HG02623 (cell line): ENCODE measurements around the gene SLF2.

ENCODE experiments used
- ATAC-seq: cut with Tn5 transposase; IDR thresholded peaks from one replicate; pipeline ENCODE4 v1.9.1; 2021; ENCODE audit warnings: moderate library complexity; ENCODE audit not compliant: unreplicated experiment

Gene SLF2

DNA sequence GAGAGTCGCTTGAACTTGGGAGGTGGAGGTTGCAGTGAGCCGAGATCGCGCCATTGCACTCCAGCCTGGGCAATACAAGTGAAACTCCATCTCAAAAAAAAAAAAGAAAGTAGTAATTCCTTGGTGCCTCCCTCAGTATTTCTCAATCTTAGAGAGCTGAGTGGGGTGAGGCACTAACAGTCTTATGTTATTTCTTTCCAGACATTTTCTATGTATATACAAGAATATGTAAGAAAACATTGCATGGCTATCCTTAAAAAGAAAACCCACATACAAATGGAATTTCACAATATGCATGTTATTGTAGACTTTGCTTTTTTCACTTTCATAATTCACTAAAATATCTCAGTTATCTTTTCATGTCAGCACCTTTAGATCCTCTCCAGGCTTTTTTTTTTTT, 13.6 kb upstream of the SLF2 start:
- ATAC-seq: no peak

DNA sequence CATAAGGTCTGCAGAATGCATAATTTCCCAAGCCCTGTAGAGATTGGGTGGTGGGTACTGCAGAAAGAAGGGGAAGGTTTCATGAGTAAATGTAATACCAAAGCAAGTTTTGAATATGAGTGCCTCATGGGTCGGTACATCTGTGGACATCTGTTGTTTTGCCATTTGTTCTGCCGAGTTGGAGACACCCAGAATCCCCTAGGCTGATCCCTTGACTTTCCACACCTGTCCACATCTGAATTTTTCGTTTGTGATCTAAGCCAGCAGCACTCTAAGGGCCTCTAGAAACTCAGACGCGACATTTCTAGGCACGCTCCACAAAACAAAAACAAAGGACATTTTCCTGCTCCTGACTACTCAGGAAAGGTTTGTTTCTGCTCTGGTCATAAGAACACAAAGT, 11.7 kb upstream of the SLF2 start:
- no peak for ATAC-seq

GRCh38 chr10:100902622-100903021, 10.1 kb upstream of the SLF2 start:
- no peak for ATAC-seq

- ATAC-seq: no peak
Observed at GRCh38 chr10:100904917-100905316, 7.8 kb upstream of the SLF2 start.

- ATAC-seq: no peak
Observed at GRCh38 chr10:100907175-100907574, 5.6 kb upstream of the SLF2 start.

DNA sequence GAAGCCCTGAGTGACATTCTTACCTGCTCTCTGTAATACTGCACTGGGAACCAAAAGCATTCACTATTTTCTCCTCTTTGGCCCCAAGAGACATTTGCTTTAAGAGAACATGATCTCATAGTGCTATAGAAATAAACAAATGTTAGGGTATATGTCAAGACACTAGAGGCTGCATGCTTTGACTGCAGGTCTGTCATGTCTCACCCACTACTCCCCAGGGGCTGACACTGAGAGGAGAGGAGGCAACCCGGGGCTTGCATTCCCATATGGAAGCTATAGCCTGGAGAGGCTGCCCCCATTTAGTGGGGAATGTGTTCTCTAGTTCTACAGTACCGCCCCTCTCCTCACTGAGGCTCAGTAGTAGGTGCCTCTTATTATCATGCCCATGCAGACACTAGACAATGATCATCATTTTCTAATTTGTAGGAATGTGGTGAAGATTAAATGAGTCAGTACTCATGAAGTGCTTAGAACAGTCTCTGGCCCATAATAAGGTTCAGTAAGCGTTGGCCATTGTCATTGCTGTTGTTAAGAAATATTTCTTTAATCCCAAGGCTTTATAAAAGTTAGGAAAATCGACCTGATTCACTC, 4.9 kb upstream of the SLF2 start:
- ATAC-seq: no peak

- ATAC-seq: no peak
Observed at GRCh38 chr10:100908378-100908777, 4.4 kb upstream of the SLF2 start.

DNA sequence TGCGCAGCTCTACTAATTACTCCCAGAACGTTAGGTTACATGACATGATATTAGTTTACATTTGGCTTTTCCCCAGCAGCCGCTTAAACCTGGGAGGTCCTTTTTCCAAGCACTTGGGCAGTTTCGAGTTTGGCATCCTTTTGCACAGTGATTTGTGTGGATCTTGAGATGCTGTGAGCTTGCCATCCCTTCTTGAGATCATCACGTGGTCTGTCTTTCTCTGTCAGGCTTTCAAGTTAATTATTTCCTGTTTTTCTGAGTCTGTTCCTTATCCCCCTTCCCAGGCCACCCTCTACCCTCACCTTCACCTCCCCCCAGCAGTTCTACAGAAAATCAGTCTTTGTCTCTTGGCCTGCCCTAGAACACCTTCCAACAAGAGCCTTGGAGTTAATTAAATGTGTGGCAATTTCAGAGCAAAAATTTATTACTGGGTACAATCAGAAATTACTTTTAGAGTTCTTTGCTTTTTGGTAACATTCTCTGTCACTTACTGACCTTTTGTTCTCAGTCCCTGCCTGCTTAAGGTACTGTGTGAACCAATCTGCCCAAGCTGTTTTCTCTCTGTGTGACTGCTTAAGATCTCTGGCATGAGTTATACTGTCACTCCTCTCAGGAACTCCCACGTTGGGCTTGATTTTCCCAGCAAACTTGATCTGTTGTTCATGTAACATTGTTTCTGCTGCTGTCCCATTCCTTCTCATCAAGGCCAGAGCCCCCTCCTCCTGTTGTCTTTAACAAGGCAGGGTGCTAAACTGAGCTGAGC, 3.1 kb upstream of the SLF2 start:
- no peak for ATAC-seq

DNA sequence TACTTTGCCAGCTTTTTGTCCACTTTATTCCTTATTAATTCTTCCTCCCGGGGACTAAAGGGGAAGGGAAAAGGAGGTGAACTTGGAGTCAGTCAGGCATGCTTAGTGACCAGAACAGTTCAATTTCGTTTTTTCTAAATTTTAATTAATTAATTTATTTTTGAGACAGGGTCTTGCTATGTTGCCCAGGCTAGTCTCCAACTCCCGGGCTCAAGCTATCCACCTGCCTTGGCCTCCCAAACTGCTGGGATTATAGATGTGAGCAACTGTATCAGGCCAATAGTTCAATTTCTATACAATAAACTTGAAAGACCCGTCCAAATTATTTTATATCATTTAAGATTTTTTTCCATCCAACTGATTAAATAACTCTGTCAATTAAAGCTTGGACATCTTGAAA, 1.3 kb upstream of the SLF2 start:
- no peak for ATAC-seq

DNA sequence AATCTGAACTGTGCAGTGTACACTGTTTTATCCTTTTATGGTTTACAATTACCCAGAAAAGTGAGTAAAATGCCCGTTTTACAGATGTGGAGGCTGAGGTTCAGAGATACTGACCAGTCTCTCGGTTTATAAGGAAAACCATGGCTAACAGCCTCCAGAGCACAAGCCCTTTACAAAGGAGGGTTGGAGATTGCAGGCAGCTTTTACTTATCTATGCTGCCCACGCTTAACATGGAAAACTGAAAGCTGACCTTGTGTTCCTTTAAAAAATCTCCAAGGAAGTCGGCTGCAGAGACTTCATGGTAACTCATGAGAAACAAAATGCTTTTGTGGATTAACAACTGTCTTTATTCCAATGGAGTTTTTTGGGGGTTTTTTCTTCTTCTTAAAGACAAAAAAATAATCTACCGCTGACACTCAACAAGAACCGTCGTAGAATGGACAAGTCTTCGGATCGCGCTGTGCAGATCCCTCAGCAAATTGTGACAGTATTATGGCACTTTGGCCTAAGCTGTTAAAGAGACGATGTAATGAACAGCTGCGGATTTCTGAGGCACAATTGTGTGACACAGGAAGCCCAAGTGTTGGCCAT, 654 bp upstream of the SLF2 start:
- no peak for ATAC-seq

DNA sequence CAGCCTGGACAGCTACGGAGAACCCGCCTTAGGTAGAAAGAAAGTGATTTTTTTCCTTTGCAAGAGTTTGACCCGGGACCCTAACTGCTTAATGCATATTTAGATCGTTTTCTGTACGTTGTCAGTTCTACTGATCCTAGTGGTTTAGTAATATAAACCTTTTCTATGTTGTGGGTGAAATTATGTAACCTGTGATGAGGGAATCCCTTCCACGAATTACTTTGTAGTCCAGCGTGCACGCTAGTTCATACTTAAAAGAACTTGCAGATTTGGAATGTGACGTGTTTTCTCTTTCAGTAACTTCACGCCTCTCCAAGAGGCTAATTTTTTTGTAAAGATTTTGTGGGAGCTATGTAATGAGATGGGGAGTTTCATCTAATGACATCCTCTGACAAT, 705 bp downstream of the SLF2 start:
- ATAC-seq: no peak

DNA sequence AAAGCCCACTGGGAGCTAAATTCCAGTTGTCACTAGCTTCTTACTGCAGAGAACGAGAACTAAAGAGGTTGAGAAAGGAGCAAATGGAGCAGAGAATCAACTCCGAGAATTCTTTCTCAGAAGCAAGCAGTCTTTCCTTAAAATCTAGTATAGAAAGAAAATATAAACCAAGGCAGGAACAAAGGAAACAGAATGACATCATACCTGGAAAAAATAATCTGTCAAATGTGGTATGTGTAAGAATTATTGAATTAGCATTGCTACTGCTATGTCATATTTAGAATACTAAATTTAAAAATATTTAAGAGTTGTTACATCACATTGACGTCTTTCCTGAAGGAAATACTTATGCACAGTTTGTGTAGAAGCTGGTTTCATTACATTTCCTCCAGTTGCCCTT, 4.3 kb downstream of the SLF2 start:
- no peak for ATAC-seq

DNA sequence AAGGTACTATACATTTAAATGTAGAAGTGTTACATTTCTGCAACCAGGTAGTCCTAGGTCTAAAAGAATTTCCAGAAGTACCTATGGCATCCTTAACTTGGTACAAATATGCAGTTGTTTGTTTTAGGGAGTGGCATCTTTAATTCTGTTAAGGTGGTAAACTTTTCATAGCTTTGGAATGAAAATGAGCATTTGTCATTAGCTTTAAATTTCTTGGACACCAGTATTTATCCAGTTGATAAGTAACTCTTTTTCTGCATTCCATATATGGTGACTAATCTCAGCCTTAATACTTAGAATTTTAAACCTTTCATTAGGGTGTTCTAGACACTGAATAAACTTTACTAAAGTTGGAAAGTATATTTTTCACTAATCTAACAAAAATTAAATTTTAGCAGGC, 10.8 kb downstream of the SLF2 start:
- ATAC-seq: no peak

- ATAC-seq: no peak
Observed at GRCh38 chr10:100927266-100927665, 14.5 kb downstream of the SLF2 start.

GRCh38 chr10:100928039-100928438, 15.3 kb downstream of the SLF2 start:
- no peak for ATAC-seq

- ATAC-seq: no peak
Observed at GRCh38 chr10:100930368-100930767, 17.6 kb downstream of the SLF2 start.

GRCh38 chr10:100934084-100934659, 21.4 kb downstream of the SLF2 start:
- no peak for ATAC-seq

DNA sequence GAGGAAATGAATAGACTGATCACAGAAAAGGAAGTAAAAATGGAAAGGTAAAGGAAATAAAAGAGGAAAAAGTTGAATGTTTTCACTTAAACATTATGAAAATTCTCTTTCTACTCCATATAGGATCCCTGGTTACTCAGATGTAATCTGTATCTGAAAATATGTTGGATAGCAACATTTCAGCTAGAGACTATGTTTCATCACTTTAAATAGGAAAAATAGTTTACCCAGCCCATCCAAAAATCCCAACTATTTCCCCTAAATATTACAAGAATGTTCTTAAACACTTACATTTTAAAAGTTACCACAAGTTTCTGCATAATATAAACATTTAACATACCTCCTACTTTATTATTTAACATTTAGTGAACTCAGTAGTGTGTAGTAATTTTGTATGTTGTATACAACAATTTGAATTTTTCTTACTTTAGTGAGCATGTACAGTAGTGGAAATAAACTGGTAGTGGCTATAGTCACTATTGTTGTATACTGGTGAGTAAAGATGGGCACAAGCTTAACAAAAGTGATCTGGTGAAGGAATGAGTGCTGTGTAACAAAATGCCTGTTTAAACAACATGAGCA, 27.1 kb downstream of the SLF2 start:
- no peak for ATAC-seq

GRCh38 chr10:100942229-100942628, 29.5 kb downstream of the SLF2 start:
- ATAC-seq: no peak

DNA sequence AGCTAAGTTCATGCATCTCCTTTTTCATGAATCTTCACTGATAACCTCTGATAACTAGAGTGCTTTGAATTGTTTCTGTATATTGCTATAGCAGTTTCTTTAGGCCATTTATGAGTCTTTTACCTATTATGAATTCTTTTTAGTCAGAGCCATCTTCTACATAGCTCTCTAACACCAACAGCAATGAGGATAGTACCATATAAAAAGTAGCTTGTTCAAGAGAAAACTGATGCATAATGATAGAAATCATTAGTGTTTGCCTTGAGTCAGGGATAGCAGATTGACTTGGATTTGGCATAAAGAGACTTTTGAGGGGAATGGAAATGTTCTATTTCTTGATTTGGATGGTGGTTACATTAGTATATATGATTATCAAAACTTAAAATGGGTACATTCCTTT, 30.7 kb downstream of the SLF2 start:
- ATAC-seq: no peak

DNA sequence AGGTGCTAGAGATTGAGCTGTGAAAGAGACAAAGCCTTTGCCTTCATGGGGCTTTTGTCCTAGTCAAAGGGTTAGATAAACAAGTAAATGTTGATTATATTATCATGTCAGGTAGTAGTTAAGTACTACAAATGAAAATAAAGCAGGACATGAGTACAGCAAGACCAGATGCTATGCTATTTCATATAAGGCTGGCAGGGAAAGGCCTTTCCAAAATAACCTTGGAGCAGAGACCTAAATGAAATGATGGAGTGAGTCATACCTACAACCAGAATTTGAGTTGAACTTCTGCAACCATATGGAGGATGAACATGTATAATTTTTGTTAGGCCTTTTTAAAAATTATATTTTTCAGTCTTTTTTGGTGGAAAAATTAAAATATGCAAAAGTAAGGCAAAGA, 33.0 kb downstream of the SLF2 start:
- ATAC-seq: no peak

- ATAC-seq: no peak
Observed at GRCh38 chr10:100948916-100949315, 36.2 kb downstream of the SLF2 start.
